Kidney epithelial cell (primary cell): Measurements from ENCODE around the gene PPP2R5C. TPM values are rescaled to one million over a fixed set of nuclear protein-coding genes. Genes with fewer than 3 reads are reported as not detected.
A peak's percentile ranks its signal among the peaks of the same experiment; 100 is the strongest.

ENCODE experiments used
- DNase-seq: peaks from one replicate; pipeline ENCODE4 v3.0.0-alpha.2; 2010; ENCODE audit warnings: low read depth
- H3K27me3 ChIP-seq: 2 replicates; pipeline ENCODE4 v1.6.0; 2011; ENCODE audit warnings: low read length; ENCODE audit not compliant: control insufficient read depth, insufficient read depth
- H3K36me3 ChIP-seq: 2 replicates; pipeline ENCODE4 v1.5.1; 2011; ENCODE audit warnings: low read length; ENCODE audit not compliant: control insufficient read depth, insufficient read depth
- H3K4me3 ChIP-seq: 2 replicates; pipeline ENCODE4 v1.5.1; 2011; ENCODE audit warnings: low read depth, mild to moderate bottlenecking, control low read depth, low read length
- total RNA-seq: library from RNA; depleted of rRNA; stranded (reverse); fragments of >200 nt; gene quantifications from 2 replicates; pipeline ENCODE4 v1.2.3, GENCODE V29; 2015
- TF ChIP-seq, protein P1 (sequence below): IDR thresholded peaks from 2 replicates; pipeline ENCODE4 v1.5.1; 2011; ENCODE audit warnings: mild to moderate bottlenecking, moderate library complexity, low read length, control low read depth, inconsistent platforms; ENCODE audit not compliant: insufficient read depth, poor library complexity, severe bottlenecking

PPP2R5C gene
- total RNA-seq, 1 donor from 2014 or later, result 79.6 TPM

- no peak overlapping the region for H3K4me3 ChIP-seq
- no peaks in the 10 kb centered on the region for H3K36me3 ChIP-seq
- TF ChIP-seq, protein P1, sequence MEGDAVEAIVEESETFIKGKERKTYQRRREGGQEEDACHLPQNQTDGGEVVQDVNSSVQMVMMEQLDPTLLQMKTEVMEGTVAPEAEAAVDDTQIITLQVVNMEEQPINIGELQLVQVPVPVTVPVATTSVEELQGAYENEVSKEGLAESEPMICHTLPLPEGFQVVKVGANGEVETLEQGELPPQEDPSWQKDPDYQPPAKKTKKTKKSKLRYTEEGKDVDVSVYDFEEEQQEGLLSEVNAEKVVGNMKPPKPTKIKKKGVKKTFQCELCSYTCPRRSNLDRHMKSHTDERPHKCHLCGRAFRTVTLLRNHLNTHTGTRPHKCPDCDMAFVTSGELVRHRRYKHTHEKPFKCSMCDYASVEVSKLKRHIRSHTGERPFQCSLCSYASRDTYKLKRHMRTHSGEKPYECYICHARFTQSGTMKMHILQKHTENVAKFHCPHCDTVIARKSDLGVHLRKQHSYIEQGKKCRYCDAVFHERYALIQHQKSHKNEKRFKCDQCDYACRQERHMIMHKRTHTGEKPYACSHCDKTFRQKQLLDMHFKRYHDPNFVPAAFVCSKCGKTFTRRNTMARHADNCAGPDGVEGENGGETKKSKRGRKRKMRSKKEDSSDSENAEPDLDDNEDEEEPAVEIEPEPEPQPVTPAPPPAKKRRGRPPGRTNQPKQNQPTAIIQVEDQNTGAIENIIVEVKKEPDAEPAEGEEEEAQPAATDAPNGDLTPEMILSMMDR, result no peak
- H3K27me3 ChIP-seq, result no peaks in the 10 kb centered on the region
- no peak for DNase-seq
Observed at GRCh38 chr14:101959277-101959676, 197.8 kb downstream of the PPP2R5C start.

DNA sequence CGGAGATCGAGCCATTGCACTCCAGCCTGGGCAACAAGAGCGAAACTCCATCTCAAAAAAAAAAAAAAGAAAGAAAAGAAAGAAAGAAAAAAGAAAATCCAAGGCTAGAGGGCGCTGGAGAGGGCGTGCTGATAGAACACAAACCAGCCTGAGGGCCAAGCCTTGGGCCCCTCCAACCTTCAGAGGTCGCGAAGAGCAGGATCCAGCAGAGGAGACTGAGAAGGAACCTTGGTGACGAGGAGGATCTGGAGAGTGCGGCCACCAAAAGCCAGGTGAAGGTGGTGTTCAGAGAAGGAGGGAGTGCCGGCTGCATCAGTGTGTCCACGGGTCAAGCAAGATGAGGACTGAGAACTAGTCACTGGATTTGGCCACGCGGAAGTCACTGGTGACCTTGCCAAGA, 198.7 kb downstream of the PPP2R5C start:
- DNase-seq, result no peak
- no peaks in the 10 kb centered on the region for H3K27me3 ChIP-seq
- no peaks in the 10 kb centered on the region for H3K36me3 ChIP-seq
- TF ChIP-seq, protein P1, result peak; percentile 46
- H3K4me3 ChIP-seq, result no peak overlapping the region

DNA sequence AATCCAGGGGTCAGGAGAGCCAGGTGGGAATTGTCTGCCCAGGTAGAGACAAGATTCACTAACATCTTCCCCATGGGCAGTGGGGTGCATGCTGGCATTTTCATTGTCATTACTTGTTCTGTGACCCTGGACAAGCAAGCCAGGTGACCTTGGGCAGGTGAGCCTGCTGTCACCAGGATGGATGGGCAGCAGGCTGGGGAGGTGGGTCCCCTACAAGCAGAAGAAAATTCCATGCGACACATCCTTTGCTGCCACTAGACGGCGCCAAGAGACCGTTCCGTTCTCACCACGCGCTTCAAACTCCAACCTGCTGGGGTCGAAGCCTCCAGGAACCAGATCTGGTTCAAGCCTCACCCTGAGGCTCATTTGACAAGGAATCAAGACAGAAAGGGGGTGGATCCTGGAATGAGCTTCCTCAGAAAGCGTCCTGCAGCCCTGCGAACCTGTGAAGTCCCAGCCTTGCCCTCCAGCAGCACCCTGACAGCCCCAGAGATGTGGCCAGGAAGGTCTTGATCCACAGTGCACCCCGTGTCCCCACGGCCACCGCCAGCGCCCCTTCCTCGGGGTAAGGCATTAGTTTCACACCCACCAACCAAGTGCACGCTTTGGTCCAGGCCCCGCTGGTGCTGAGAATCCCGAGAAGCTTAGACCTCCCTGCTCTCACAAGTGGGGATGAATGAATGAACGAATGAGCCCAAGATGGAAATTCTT, 199.7 kb downstream of the PPP2R5C start:
- DNase-seq, result peak; percentile 43
- TF ChIP-seq, protein P1, result peak; percentile 97
- no peaks in the 10 kb centered on the region for H3K27me3 ChIP-seq

GRCh38 chr14:101961746-101962502, 200.4 kb downstream of the PPP2R5C start:
- TF ChIP-seq, protein P1, result no peak
- Histone ChIP-seq H3K36me3 (no peaks in the 10 kb centered on the region), H3K4me3 (no peak overlapping the region), H3K27me3 (no peaks in the 10 kb centered on the region)
- no peak for DNase-seq

More for the DNA sequence above, 199.7 kb downstream of the PPP2R5C start:
- Histone ChIP-seq H3K4me3 (no peak overlapping the region), H3K36me3 (no peaks in the 10 kb centered on the region)

DNA sequence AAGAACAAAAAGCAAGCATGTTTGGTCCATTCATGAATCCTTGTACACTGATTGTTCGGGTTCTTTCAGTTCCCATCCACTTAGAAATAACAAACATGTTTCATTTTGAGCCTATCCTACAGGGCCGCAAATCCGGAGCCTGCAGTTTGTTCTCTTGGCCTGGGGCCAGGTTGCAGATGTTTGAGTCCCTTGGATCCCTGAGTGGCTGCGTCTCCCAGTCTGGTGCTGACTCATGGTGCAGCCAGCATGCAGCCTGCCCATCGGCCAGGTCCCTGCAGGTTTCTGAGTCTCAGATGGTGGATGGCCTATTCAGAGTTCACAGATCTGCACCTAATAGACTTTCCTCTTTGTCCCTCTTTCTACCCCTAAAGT, 201.0 kb downstream of the PPP2R5C start:
- H3K4me3 ChIP-seq, result no peak overlapping the region
- H3K36me3 ChIP-seq, result no peaks in the 10 kb centered on the region
- no peaks in the 10 kb centered on the region for H3K27me3 ChIP-seq
- TF ChIP-seq, protein P1, result no peak
- peak; percentile 61 for DNase-seq

GRCh38 chr14:101963052-101963451, 201.5 kb downstream of the PPP2R5C start:
- no peak overlapping the region for H3K4me3 ChIP-seq
- no peaks in the 10 kb centered on the region for H3K36me3 ChIP-seq
- no peak for DNase-seq
- H3K27me3 ChIP-seq, result no peaks in the 10 kb centered on the region
- TF ChIP-seq, protein P1, result no peak
